K562 (cell line): Measurements from ENCODE around the gene TMPO. TPM values are rescaled to one million over a fixed set of nuclear protein-coding genes. Genes with fewer than 3 reads are reported as not detected.
"Not testable (repeated sequence)": the region's sequence is repeated elsewhere in the genome, so short reads cannot be mapped to it uniquely, and the experiment has no call there.

Experiments
- ATAC-seq: fragments of 200-7000 bp; cut with Tn5 transposase; 3 replicates; pipeline ENCODE4 v1.9.1; 2020; ENCODE audit warnings: moderate library complexity
- BruUV-seq: library from RNA; stranded (reverse); fragments of 400-500 nt; replicated peaks from 2 replicates; lab custom pipeline; 2021; lab: Mats Ljungman, UMichigan
- CTCF ChIA-PET: fragments of 300-600 bp; formaldehyde crosslinking; extraction: SDS; loops from one replicate; lab custom pipeline; 2021; ENCODE audit warnings: low intra/inter-chr PET ratio; lab: Yijun Ruan, JAX
- POLR2A ChIA-PET: fragments of 300-600, 350-650 bp; sonication (Branson Sonifier 250); formaldehyde crosslinking; extraction: SDS; loops from one replicate; lab custom pipeline; 2021; ENCODE audit warnings: antibody characterized with exemption, inconsistent platforms; lab: Yijun Ruan, JAX
- DNase-seq, 4 experiments: peaks; one replicate each; pipeline versions ENCODE4 v3.0.0 to v3.0.0-alpha.2; 2011 to 2018; ENCODE audit warnings: low spot score in 3 of 4, mixed read lengths in 3 of 4; ENCODE audit errors: extremely low read depth in 1 of 4
- FAIRE-seq: peaks from 2 replicates; lab custom pipeline; 2011; peaks lifted over from hg19 to GRCh38; lab: Jason Lieb, UNC
- H2AFZ ChIP-seq: 2 replicates; pipeline ENCODE4 v1.6.0; 2011; ENCODE audit warnings: low read depth, low read length, control low read depth, inconsistent platforms
- H3K27ac ChIP-seq: fragments of 200-600 bp; 3 replicates; pipeline ENCODE4 v1.8.0; 2011; ENCODE audit warnings: low read depth, mild to moderate bottlenecking, control low read depth, inconsistent platforms, low read length, moderate library complexity, mixed read lengths; ENCODE audit errors: extremely low read depth
- H3K27me3 ChIP-seq, 2 experiments: fragments of 300-600 bp in 1 of 2; 2 replicates in 1 of 2; 3 replicates in 1 of 2; pipeline versions ENCODE4 v1.6.0 to v1.8.0; 2011; ENCODE audit warnings: inconsistent platforms in 2 of 2, low read length in 2 of 2, mild to moderate bottlenecking in 1 of 2, mixed read lengths in 1 of 2, moderate library complexity in 1 of 2; ENCODE audit not compliant: control insufficient read depth in 2 of 2, insufficient read depth in 2 of 2
- H3K36me3 ChIP-seq: fragments of 300-600 bp; 3 replicates; pipeline ENCODE4 v1.8.0; 2011; ENCODE audit warnings: mild to moderate bottlenecking, low read length, inconsistent platforms; ENCODE audit not compliant: control insufficient read depth, insufficient read depth
- H3K4me1 ChIP-seq, 2 experiments: fragments of 200-600 bp in 1 of 2; replicated peaks in 1 of 2; 2 replicates in 1 of 2; 3 replicates in 1 of 2; pipeline versions ENCODE4 v1.5.1 to v1.8.0; 2011; ENCODE audit warnings: inconsistent platforms in 2 of 2, low read length in 2 of 2, mild to moderate bottlenecking in 1 of 2, mixed read lengths in 1 of 2, moderate library complexity in 1 of 2; ENCODE audit not compliant: control insufficient read depth in 2 of 2, insufficient read depth in 2 of 2
- H3K4me2 ChIP-seq: 2 replicates; pipeline ENCODE4 v1.6.1; 2011; ENCODE audit warnings: low read length, control low read depth, inconsistent platforms, mixed read lengths; ENCODE audit not compliant: insufficient read depth
- H3K4me3 ChIP-seq: fragments of 200-600 bp; sonication (generic), shearing (Covaris generic); 2 replicates; pipeline ENCODE4 v1.5.1; 2016; ENCODE audit warnings: control low read depth, inconsistent platforms
- H3K79me2 ChIP-seq: fragments of 200-600 bp; 3 replicates; pipeline ENCODE4 v1.8.0; 2011; ENCODE audit warnings: low read length, inconsistent platforms; ENCODE audit not compliant: control insufficient read depth, insufficient read depth
- H3K9ac ChIP-seq, 2 experiments: 2 replicates each; pipeline versions ENCODE4 v1.6.0 to v1.6.1; 2011; ENCODE audit warnings: low read depth in 2 of 2, low read length in 2 of 2, control low read depth in 1 of 2, inconsistent platforms in 1 of 2, mild to moderate bottlenecking in 1 of 2, mixed read lengths in 1 of 2; ENCODE audit not compliant: insufficient read depth in 1 of 2
- H3K9me1 ChIP-seq: one replicate; pipeline ENCODE4 v1.6.0; 2011; ENCODE audit warnings: inconsistent platforms, mild to moderate bottlenecking, low read length, moderate library complexity; ENCODE audit not compliant: control insufficient read depth, insufficient read depth
- H3K9me3 ChIP-seq: replicated peaks from 2 replicates; pipeline ENCODE4 v1.5.1; 2011; ENCODE audit warnings: low read depth, low read length, inconsistent platforms; ENCODE audit not compliant: control insufficient read depth, insufficient read depth
- H4K20me1 ChIP-seq: replicated peaks from 2 replicates; pipeline ENCODE4 v1.6.1; 2011; ENCODE audit warnings: low read length, inconsistent platforms, mixed read lengths; ENCODE audit not compliant: control insufficient read depth, insufficient read depth
- DACH1 ChIP-seq: fragments of 450-650 bp; IDR thresholded peaks from 2 replicates; pipeline ENCODE4 v1.6.1; 2018; ENCODE audit not compliant: partially characterized antibody
- HMGXB4 ChIP-seq: sonication (generic); formaldehyde crosslinking; IDR thresholded peaks from 2 replicates; pipeline ENCODE4 v1.8.1; 2023; ENCODE audit warnings: mild to moderate bottlenecking, missing genetic modification reagents
- WGBS: fragments of 100-300 bp; shearing (Covaris generic); methylation state at CpG from one replicate; pipeline ENCODE4 v1.1.6; 2016; ENCODE audit warnings: low coverage, mixed read lengths; ENCODE audit not compliant: insufficient coverage; ENCODE audit errors: missing lambda C conversion rate; 5-methylcytosine and 5-hydroxymethylcytosine counted together
- in situ Hi-C: fragments of 300-500 bp; cut with MboI; formaldehyde crosslinking; loops from 4 replicates; pipeline ENCODE4 v1.15.0; 2018; ENCODE audit warnings: inconsistent platforms, mixed read lengths
- intact Hi-C: fragments of 100-400 bp; cut with micrococcal nuclease; formaldehyde crosslinking; loops from 2 replicates; pipeline ENCODE4 v1.14.2; 2022
- polyA plus RNA-seq, 8 experiments: library from polyadenylated mRNA; depleted of rRNA in 4 of 8; stranded (reverse) in 5 of 8; unstranded in 3 of 8; fragments of >200 nt; fragmentation: Nextera tagmentation in 2 of 8; fragmentation: Illumina TruSeq in 1 of 8; extraction: Ambion mirVana in 2 of 8; extraction: Trizol in 1 of 8; gene quantifications; 2 replicates each; pipeline versions ENCODE4 v1.2.1 to v1.2.3, GENCODE V29; 2011 to 2014; ENCODE audit warnings: inconsistent platforms in 1 of 8, missing spikeins in 1 of 8
- total RNA-seq, 7 experiments: library from RNA; depleted of rRNA in 6 of 7; stranded (reverse); fragments of >200 nt in 6 of 7; fragmentation: Illumina TruSeq in 2 of 7; extraction: Trizol in 2 of 7; gene quantifications; 2 replicates each; pipeline versions ENCODE4 v1.2.1 to v1.2.3, GENCODE V29; 2011 to 2021; ENCODE audit warnings: low replicate concordance in 1 of 7

TMPO gene
- total and polyA plus RNA-seq, 9 of the 15 experiments (the other 6 are each of a cell fraction or from before 2014, with no cell fraction given), result 62.1 to 263 (median 182) TPM

DNA sequence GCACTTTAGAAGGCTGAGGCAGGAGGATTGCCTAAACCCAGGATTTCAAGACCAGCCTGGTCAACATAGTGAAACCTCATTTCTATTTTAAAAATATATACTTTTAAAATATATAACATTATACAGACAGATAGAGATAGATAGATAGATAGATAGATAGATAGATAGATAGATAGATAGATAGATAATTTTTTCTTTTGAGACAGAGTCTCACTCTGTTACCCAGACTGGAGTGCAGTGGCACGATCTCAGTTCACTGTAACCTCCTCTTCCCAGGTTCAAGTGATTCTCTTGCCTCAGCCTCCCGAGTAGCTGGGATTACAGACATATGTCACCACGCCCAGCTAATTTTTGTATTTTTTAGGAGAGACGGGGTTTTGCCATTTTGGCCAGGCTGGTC, 42.7 kb downstream of the TMPO start:
- BruUV-seq, H3K9me1 ChIP-seq, POLR2A ChIA-PET, CTCF ChIA-PET, H3K36me3 ChIP-seq, H3K27ac ChIP-seq, H3K4me1 ChIP-seq, H3K4me2 ChIP-seq, H4K20me1 ChIP-seq, FAIRE-seq, H3K9me3 ChIP-seq, ATAC-seq, intact Hi-C loops, DNase-seq, in situ Hi-C loops, H3K4me3 ChIP-seq, H3K27me3 ChIP-seq, H3K79me2 ChIP-seq, H2AFZ ChIP-seq, H3K9ac ChIP-seq: not testable (repeated sequence)
- TF ChIP-seq DACH1, result peak; percentile 91
- 35% methylated on average over 4 of the region's 4 CpGs for WGBS

DNA sequence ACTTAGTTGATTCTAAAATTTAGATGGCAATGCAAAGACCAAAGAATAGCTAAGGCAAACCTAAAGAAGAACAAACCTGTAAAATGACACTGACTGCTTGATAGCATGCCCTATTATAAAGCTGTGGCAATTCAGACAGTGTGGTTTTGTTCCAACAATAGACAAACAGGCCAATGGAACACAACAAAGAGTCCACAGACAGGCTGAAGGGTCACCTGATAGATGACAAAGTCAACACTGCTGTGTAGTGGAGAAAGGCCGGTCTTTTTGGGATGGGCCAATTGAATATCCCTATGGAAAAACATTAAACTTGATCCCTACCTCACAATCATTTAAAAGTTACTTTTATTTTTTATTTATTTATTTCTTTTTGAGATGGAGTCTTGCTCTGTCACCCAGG, 44.3 kb downstream of the TMPO start:
- WGBS, result 17% methylated on average over 1 of the region's 1 CpG
- no peak for TF ChIP-seq HMGXB4 (CRISPR knock-in tag)

More for the DNA sequence above, 44.3 kb downstream of the TMPO start:
- ATAC-seq (no peak), FAIRE-seq (no peak), DNase-seq (no peak)
- Histone ChIP-seq H3K4me1 (no peaks in the 10 kb centered on the region), H4K20me1 (no peaks in the 10 kb centered on the region), H3K9ac (no peak overlapping the region), H3K27ac (no peak overlapping the region), H3K36me3 (no peaks in the 10 kb centered on the region), H3K4me2 (no peak overlapping the region), H3K9me3 (no peaks in the 10 kb centered on the region), H3K79me2 (no peaks in the 10 kb centered on the region), H3K27me3 (no peaks in the 10 kb centered on the region), H3K4me3 (no peak overlapping the region), H2AFZ (no peak overlapping the region), H3K9me1 (no peaks in the 10 kb centered on the region)
- intact Hi-C loops, result loop anchor here (10.0 kb wide), 1 partner anchor 235 kb away; no protein-coding TSS in a partner anchor
- ChIA-PET POLR2A (interaction anchor here (0.9 kb wide), 1 partner anchor 38 kb away, joined by 3 read pairs; no protein-coding TSS in a partner anchor), CTCF (no interaction called here)
- BruUV-seq, result no TSS peak
- in situ Hi-C loops, result loop anchor here (10.0 kb wide), 1 partner anchor 185 kb away; no protein-coding TSS in a partner anchor
